GM12875 (cell line): ENCODE measurements around the gene TAF11L13.
"Not testable (repeated sequence)": the region's sequence is repeated elsewhere in the genome, so short reads cannot be mapped to it uniquely, and the experiment has no call there.

Source experiments
- H3K4me3 ChIP-seq: one replicate; pipeline ENCODE4 v1.5.1; 2011; ENCODE audit warnings: low read depth, low read length, control low read depth
- CTCF ChIP-seq: IDR thresholded peaks from 2 replicates; pipeline ENCODE4 v1.5.1; 2011; ENCODE audit warnings: low read depth, mild to moderate bottlenecking, control low read depth, inconsistent platforms, low read length, moderate library complexity, borderline replicate concordance; ENCODE audit not compliant: insufficient read depth

The TAF11L13 gene

GRCh38 chr5:17625686-17626085 lies 6.2 kb upstream of the TAF11L13 start:
- H3K4me3 ChIP-seq = no peak overlapping the region
- TF ChIP-seq CTCF = no peak

GRCh38 chr5:17634160-17634559 lies 2.3 kb downstream of the TAF11L13 start, which contains the start of gene TAF11L14:
Gene TAF11L14, plus strand, starts transcription at chr5:17634460.
- no peak within 1 kb of the TSS for H3K4me3 ChIP-seq
- TF ChIP-seq CTCF = no peak

- not testable (repeated sequence) for H3K4me3 ChIP-seq
These were observed 17.3 kb downstream of the TAF11L13 start for GRCh38 chr5:17649232-17649631.

- H3K4me3 ChIP-seq = not testable (repeated sequence)
These were observed 23.4 kb downstream of the TAF11L13 start for GRCh38 chr5:17655201-17655759.

GRCh38 chr5:17655921-17656320 lies 24.0 kb downstream of the TAF11L13 start:
- H3K4me3 ChIP-seq = no peak overlapping the region
- no peak for TF ChIP-seq CTCF

- H3K4me3 ChIP-seq = no peak overlapping the region
- no peak for TF ChIP-seq CTCF
These were observed 31.3 kb downstream of the TAF11L13 start for GRCh38 chr5:17663182-17663581.

- no peak for TF ChIP-seq CTCF
- H3K4me3 ChIP-seq = no peak overlapping the region
These were observed 33.9 kb downstream of the TAF11L13 start for GRCh38 chr5:17665836-17666235.

- no peak for TF ChIP-seq CTCF
These were observed 34.9 kb downstream of the TAF11L13 start for GRCh38 chr5:17666726-17667235.

More at GRCh38 chr5:17666726-17667235, 34.9 kb downstream of the TAF11L13 start:
- H3K4me3 ChIP-seq = no peak overlapping the region
